Fibroblast of lung (primary cell): ENCODE measurements around the gene HDAC3. TPM values are rescaled to one million over a fixed set of nuclear protein-coding genes. Genes with fewer than 3 reads are reported as not detected.

Source experiments
- DNase-seq, 2 donors: peaks; one replicate each; pipeline versions ENCODE4 v3.0.0 to v3.0.0-alpha.2; 2010; ENCODE audit warnings: low read depth in 2 of 2
- H2AFZ ChIP-seq: 2 replicates; pipeline ENCODE4 v1.5.1; 2012; ENCODE audit warnings: low read length, control low read depth, inconsistent platforms
- H3K27ac ChIP-seq: 2 replicates; pipeline ENCODE4 v1.5.1; 2011; ENCODE audit warnings: low read length, control low read depth; ENCODE audit not compliant: insufficient read depth
- H3K27me3 ChIP-seq: 2 replicates; pipeline ENCODE4 v1.5.1; 2011; ENCODE audit warnings: mild to moderate bottlenecking, low read length; ENCODE audit not compliant: control insufficient read depth, insufficient read depth
- H3K36me3 ChIP-seq: 2 replicates; pipeline ENCODE4 v1.5.1; 2011; ENCODE audit warnings: low read length; ENCODE audit not compliant: control insufficient read depth, insufficient read depth
- H3K4me1 ChIP-seq: 2 replicates; pipeline ENCODE4 v1.5.1; 2011; ENCODE audit warnings: low read length; ENCODE audit not compliant: control insufficient read depth, insufficient read depth; ENCODE audit errors: extremely low read depth
- H3K4me2 ChIP-seq: 2 replicates; pipeline ENCODE4 v1.5.1; 2011; ENCODE audit warnings: low read length, control low read depth; ENCODE audit not compliant: insufficient read depth; ENCODE audit errors: extremely low read depth
- H3K4me3 ChIP-seq, 4 experiments: fragments of 200-600 bp in 1 of 4; sonication (generic) in 1 of 4; replicated peaks in 1 of 4; 2 replicates each; pipeline ENCODE4 v1.5.1; 2011 to 2016; ENCODE audit warnings: low read length in 4 of 4, low read depth in 3 of 4, mild to moderate bottlenecking in 3 of 4, control low read depth in 2 of 4, inconsistent platforms in 1 of 4, mixed read lengths in 1 of 4; ENCODE audit not compliant: insufficient read depth in 1 of 4; ENCODE audit errors: control extremely low read depth in 1 of 4
- H3K79me2 ChIP-seq: 2 replicates; pipeline ENCODE4 v1.5.1; 2012; ENCODE audit warnings: mild to moderate bottlenecking, low read length, inconsistent platforms; ENCODE audit not compliant: control insufficient read depth, insufficient read depth
- H3K9ac ChIP-seq: 2 replicates; pipeline ENCODE4 v1.5.1; 2011; ENCODE audit warnings: mild to moderate bottlenecking, low read length, control low read depth; ENCODE audit not compliant: insufficient read depth
- H3K9me3 ChIP-seq: 2 replicates; pipeline ENCODE4 v1.5.1; 2012; ENCODE audit warnings: low read depth, low read length; ENCODE audit not compliant: control insufficient read depth, insufficient read depth
- H4K20me1 ChIP-seq: 2 replicates; pipeline ENCODE4 v1.5.1; 2011; ENCODE audit warnings: low read length; ENCODE audit not compliant: control insufficient read depth, insufficient read depth; ENCODE audit errors: extremely low read depth
- CTCF ChIP-seq, 2 donors: IDR thresholded peaks in 1 of 2; conservative IDR thresholded peaks in 1 of 2; 1 replicate in 1 of 2; 2 replicates in 1 of 2; pipeline ENCODE4 v1.5.1; 2011 to 2012; ENCODE audit warnings: low read length in 2 of 2, control low read depth in 1 of 2, inconsistent platforms in 1 of 2, low read depth in 1 of 2, mild to moderate bottlenecking in 1 of 2
- EZH2 ChIP-seq: IDR thresholded peaks from 2 replicates; pipeline ENCODE4 v1.5.1; 2012; ENCODE audit warnings: low read length, control low read depth, mild to moderate bottlenecking; ENCODE audit errors: missing control alignments
- polyA plus RNA-seq, 2 donors: library from polyadenylated mRNA; depleted of rRNA in 1 of 2; stranded (reverse) in 1 of 2; unstranded in 1 of 2; fragments of >200 nt; gene quantifications; 2 replicates each; pipeline ENCODE4 v1.2.1, GENCODE V29; 2011 to 2012; ENCODE audit warnings: missing spikeins in 1 of 2
- total RNA-seq: library from RNA; depleted of rRNA; stranded (reverse); fragments of >200 nt; gene quantifications from 2 replicates; pipeline ENCODE4 v1.2.1, GENCODE V29; 2014

Gene HDAC3
- total and polyA plus RNA-seq, 2 donors (not counting 1 experiment from before 2014, with no cell fraction given): 56.8 to 69.6 TPM

GRCh38 chr5:141585594-141585993, 51.1 kb downstream of the HDAC3 start:
- Histone ChIP-seq H3K9me3 (no peaks in the 10 kb centered on the region), H3K9ac (no peak overlapping the region), H3K4me1 (no peaks in the 10 kb centered on the region), H3K27me3 (no peaks in the 10 kb centered on the region), H3K79me2 (peaks cover 4% of the 10 kb centered on the region), H3K27ac (no peak overlapping the region), H4K20me1 (no peaks in the 10 kb centered on the region), H3K4me2 (no peak overlapping the region), H3K36me3 (peaks cover 9% of the 10 kb centered on the region), H3K4me3 (no peak overlapping the region), H2AFZ (no peak overlapping the region)
- DNase-seq: no peak
- TF ChIP-seq CTCF (conservative IDR thresholded peaks at IDR 0.05 in 1 of 2, IDR thresholded peaks at IDR 0.05 in 1 of 2; ENCODE audit: low read depth in 1 of 2, low read length in 2 of 2) (no peak), EZH2 (no peak)

GRCh38 chr5:141574122-141574510, 62.5 kb downstream of the HDAC3 start:
- Histone ChIP-seq H3K4me1 (no peaks in the 10 kb centered on the region), H4K20me1 (no peaks in the 10 kb centered on the region), H3K4me2 (no peak overlapping the region), H3K9ac (no peak overlapping the region), H3K4me3 (no peak overlapping the region), H3K36me3 (peaks cover 16% of the 10 kb centered on the region), H2AFZ (no peak overlapping the region), H3K79me2 (no peaks in the 10 kb centered on the region), H3K27ac (no peak overlapping the region), H3K27me3 (no peaks in the 10 kb centered on the region), H3K9me3 (no peaks in the 10 kb centered on the region)
- DNase-seq: no peak
- TF ChIP-seq CTCF (conservative IDR thresholded peaks at IDR 0.05 in 1 of 2, IDR thresholded peaks at IDR 0.05 in 1 of 2; ENCODE audit: low read depth in 1 of 2, low read length in 2 of 2) (no peak), EZH2 (no peak)

- no peak for TF ChIP-seq EZH2
- TF ChIP-seq CTCF (conservative IDR thresholded peaks at IDR 0.05 in 1 of 2, IDR thresholded peaks at IDR 0.05 in 1 of 2; ENCODE audit: low read depth in 1 of 2, low read length in 2 of 2): no peak
- Histone ChIP-seq H3K4me1 (no peaks in the 10 kb centered on the region), H3K4me2 (no peak overlapping the region), H4K20me1 (no peaks in the 10 kb centered on the region), H2AFZ (no peak overlapping the region), H3K9ac (no peak overlapping the region), H3K79me2 (no peaks in the 10 kb centered on the region), H3K27ac (no peak overlapping the region), H3K27me3 (no peaks in the 10 kb centered on the region), H3K9me3 (no peaks in the 10 kb centered on the region), H3K36me3 (peaks cover 16% of the 10 kb centered on the region), H3K4me3 (no peak overlapping the region)
- DNase-seq: no peak
Measured at GRCh38 chr5:141573489-141574121, 63.0 kb downstream of the HDAC3 start.

Other genes with a start within 250 kb of the HDAC3 start
- gene PCDHGB4, start 249.2 kb downstream of the HDAC3 start, total RNA-seq: 10.0 and 18.3 TPM in 2 replicates
- gene PCDHGB4, start 249.2 kb downstream of the HDAC3 start, polyA plus RNA-seq: 13.3 and 15.5 TPM in 2 replicates
- gene PCDHGA8, start 244.2 kb downstream of the HDAC3 start, total RNA-seq: 2.6 and 4.6 TPM in 2 replicates
- 0.76 and 1.1 TPM in 2 replicates for gene PCDHGA8, start 244.2 kb downstream of the HDAC3 start, polyA plus RNA-seq
- 17.5 and 21.5 TPM in 2 replicates for gene PCDHGB5, start 238.9 kb downstream of the HDAC3 start, total RNA-seq
- 19.6 TPM in 2 replicates for gene PCDHGB5, start 238.9 kb downstream of the HDAC3 start, polyA plus RNA-seq
- 2.6 and 4.8 TPM in 2 replicates for gene PCDHGA9, start 234.1 kb downstream of the HDAC3 start, total RNA-seq
- gene PCDHGA9, start 234.1 kb downstream of the HDAC3 start, polyA plus RNA-seq: 3.2 and 3.3 TPM in 2 replicates
- 3.9 and 4.3 TPM in 2 replicates for gene PCDHGB6, start 228.8 kb downstream of the HDAC3 start, total RNA-seq
- gene PCDHGB6, start 228.8 kb downstream of the HDAC3 start, polyA plus RNA-seq: 2.6 and 2.8 TPM in 2 replicates
- 7.4 and 10.2 TPM in 2 replicates for gene PCDHGA10, start 223.9 kb downstream of the HDAC3 start, total RNA-seq
- 3.8 and 4.2 TPM in 2 replicates for gene PCDHGA10, start 223.9 kb downstream of the HDAC3 start, polyA plus RNA-seq
- 13.0 and 13.6 TPM in 2 replicates for gene PCDHGB7, start 219.2 kb downstream of the HDAC3 start, total RNA-seq
- 11.3 and 15.3 TPM in 2 replicates for gene PCDHGB7, start 219.2 kb downstream of the HDAC3 start, polyA plus RNA-seq
- 5.9 and 8.6 TPM in 2 replicates for gene PCDHGA11, start 215.8 kb downstream of the HDAC3 start, total RNA-seq
- 4.7 and 10.8 TPM in 2 replicates for gene PCDHGA11, start 215.8 kb downstream of the HDAC3 start, polyA plus RNA-seq
- gene PCDHGA12, start 206.3 kb downstream of the HDAC3 start, total RNA-seq: 9.2 and 13.7 TPM in 2 replicates
- gene PCDHGA12, start 206.3 kb downstream of the HDAC3 start, polyA plus RNA-seq: 11.9 and 14.1 TPM in 2 replicates
- 59.0 and 63.4 TPM in 2 replicates for gene PCDHGC3, start 160.9 kb downstream of the HDAC3 start, total RNA-seq
- 106 and 109 TPM in 2 replicates for gene PCDHGC3, start 160.9 kb downstream of the HDAC3 start, polyA plus RNA-seq
- gene PCDHGC4, start 151.8 kb downstream of the HDAC3 start, total RNA-seq: 1.5 and 3.0 TPM in 2 replicates
- gene PCDHGC4, start 151.8 kb downstream of the HDAC3 start, polyA plus RNA-seq: 0.48 and 0.76 TPM in 2 replicates
- gene PCDHGC5, start 147.8 kb downstream of the HDAC3 start, total RNA-seq: 1.3 and 2.6 TPM in 2 replicates
- gene PCDHGC5, start 147.8 kb downstream of the HDAC3 start, polyA plus RNA-seq: 0.97 and 1.1 TPM in 2 replicates
- 17.2 and 21.1 TPM in 2 replicates for gene DIAPH1, start 17.8 kb downstream of the HDAC3 start, total RNA-seq
- gene DIAPH1, start 17.8 kb downstream of the HDAC3 start, polyA plus RNA-seq: 30.9 and 59.5 TPM in 2 replicates
- gene RELL2, start 148 bp upstream of the HDAC3 start, total RNA-seq: 2.6 and 3.0 TPM in 2 replicates
- 3.7 and 4.0 TPM in 2 replicates for gene RELL2, start 148 bp upstream of the HDAC3 start, polyA plus RNA-seq
- gene FCHSD1, start 14.6 kb upstream of the HDAC3 start, total RNA-seq: 15.4 and 25.6 TPM in 2 replicates
- gene FCHSD1, start 14.6 kb upstream of the HDAC3 start, polyA plus RNA-seq: 13.5 and 19.1 TPM in 2 replicates
- 2.6 and 3.8 TPM in 2 replicates for gene ARAP3, start 45.4 kb upstream of the HDAC3 start, total RNA-seq
- 2.5 and 2.9 TPM in 2 replicates for gene ARAP3, start 45.4 kb upstream of the HDAC3 start, polyA plus RNA-seq
- 0.66 and 2.3 TPM in 2 replicates for gene PCDH1, start 241.6 kb upstream of the HDAC3 start, total RNA-seq
- 0.09 and 1.6 TPM in 2 replicates for gene PCDH1, start 241.6 kb upstream of the HDAC3 start, polyA plus RNA-seq